ENCODE measurements around the gene RPAP3.

- no peak for TF ChIP-seq CTCF (IDR thresholded peaks at IDR 0.05)
- TF ChIP-seq POLR2A (IDR thresholded peaks at IDR 0.05), result no peak
Measured at GRCh38 chr12:47616440-47616839, 89.4 kb downstream of the RPAP3 start.
